HepG2 (cell line): Measurements from ENCODE around the gene CENPB. TPM values are rescaled to one million over a fixed set of nuclear protein-coding genes. Genes with fewer than 3 reads are reported as not detected.
A peak's percentile ranks its signal among the peaks of the same experiment; 100 is the strongest.

ENCODE experiments used
- ATAC-seq: fragments of 200-7000 bp; cut with Tn5 transposase; 3 replicates; pipeline ENCODE4 v1.9.1; 2020; ENCODE audit warnings: mild to moderate bottlenecking, moderate library complexity
- BruUV-seq: library from RNA; stranded (reverse); fragments of 400-500 nt; replicated peaks from 2 replicates; lab custom pipeline; 2021; lab: Mats Ljungman, UMichigan
- CTCF ChIA-PET: fragments of 300-600 bp; formaldehyde crosslinking; extraction: SDS; loops from one replicate; lab custom pipeline; 2021; ENCODE audit warnings: low total read pairs, inconsistent platforms, low intra/inter-chr PET ratio; lab: Yijun Ruan, JAX
- POLR2A ChIA-PET: fragments of 350-600 bp; sonication (Branson Sonifier 250); formaldehyde crosslinking; loops from one replicate; lab custom pipeline; 2020; ENCODE audit warnings: antibody characterized with exemption, inconsistent platforms; lab: Yijun Ruan, JAX
- DNase-seq: peaks from one replicate; pipeline ENCODE4 v3.0.0-alpha.2; 2015; ENCODE audit warnings: low spot score
- FAIRE-seq: peaks from 3 replicates; lab custom pipeline; 2011; peaks lifted over from hg19 to GRCh38; lab: Jason Lieb, UNC
- H2AFZ ChIP-seq: one replicate; pipeline ENCODE4 v1.6.1; 2011; ENCODE audit warnings: low read length, inconsistent platforms
- H3K27ac ChIP-seq: fragments of 300-600 bp; 3 replicates; pipeline ENCODE4 v1.8.0; 2011; ENCODE audit warnings: mixed run types, mild to moderate bottlenecking, mixed read lengths, low read length, inconsistent platforms; ENCODE audit not compliant: insufficient read depth; ENCODE audit errors: extremely low read length
- H3K27me3 ChIP-seq, 2 experiments: fragments of 200-600 bp in 1 of 2; 2 replicates in 1 of 2; 3 replicates in 1 of 2; pipeline versions ENCODE4 v1.6.0 to v1.8.0; 2011; ENCODE audit warnings: low read length in 2 of 2, mild to moderate bottlenecking in 2 of 2, moderate library complexity in 2 of 2, inconsistent platforms in 1 of 2; ENCODE audit not compliant: insufficient read depth in 2 of 2, control insufficient read depth in 1 of 2
- H3K36me3 ChIP-seq, 2 experiments: fragments of 200-600 bp in 1 of 2; replicated peaks in 1 of 2; 2 replicates in 1 of 2; 3 replicates in 1 of 2; pipeline versions ENCODE4 v1.5.1 to v1.8.0; 2011; ENCODE audit warnings: low read length in 2 of 2, inconsistent platforms in 1 of 2; ENCODE audit not compliant: insufficient read depth in 2 of 2, control insufficient read depth in 1 of 2
- H3K4me1 ChIP-seq: 2 replicates; pipeline ENCODE4 v1.5.1; 2012; ENCODE audit warnings: low read length, inconsistent platforms; ENCODE audit not compliant: insufficient read depth
- H3K4me2 ChIP-seq: 2 replicates; pipeline ENCODE4 v1.6.0; 2011; ENCODE audit warnings: low read depth, low read length, inconsistent platforms
- H3K4me3 ChIP-seq, 3 experiments: fragments of 200-600 bp in 1 of 3; sonication (generic), shearing (Covaris generic) in 1 of 3; replicated peaks in 1 of 3; 2 replicates each; pipeline ENCODE4 v1.5.1; 2011 to 2016; ENCODE audit warnings: low read length in 3 of 3, inconsistent platforms in 2 of 3, low read depth in 2 of 3, mild to moderate bottlenecking in 2 of 3, control low read depth in 1 of 3, mixed read lengths in 1 of 3; ENCODE audit not compliant: insufficient read depth in 1 of 3
- H3K79me2 ChIP-seq: one replicate; pipeline ENCODE4 v1.6.1; 2011; ENCODE audit warnings: low read length, inconsistent platforms; ENCODE audit not compliant: insufficient read depth
- H3K9ac ChIP-seq: 2 replicates; pipeline ENCODE4 v1.6.0; 2011; ENCODE audit warnings: mild to moderate bottlenecking, low read depth, low read length, inconsistent platforms; ENCODE audit not compliant: insufficient read depth
- H3K9me3 ChIP-seq: 2 replicates; pipeline ENCODE4 v1.5.1; 2012; ENCODE audit warnings: mild to moderate bottlenecking, low read length
- H4K20me1 ChIP-seq: 2 replicates; pipeline ENCODE4 v1.6.0; 2011; ENCODE audit warnings: inconsistent platforms, mild to moderate bottlenecking, low read length, moderate library complexity; ENCODE audit not compliant: insufficient read depth
- AGO1 ChIP-seq: fragments of 200-400 bp; formaldehyde crosslinking; IDR thresholded peaks from 2 replicates; pipeline ENCODE4 v1.6.1; 2017; ENCODE audit warnings: mild to moderate bottlenecking, low read depth, low read length, moderate library complexity; ENCODE audit not compliant: poor library complexity, severe bottlenecking
- BCL6 ChIP-seq: IDR thresholded peaks from 2 replicates; pipeline ENCODE4 v1.6.1; 2016; ENCODE audit warnings: missing genetic modification reagents, missing compliant biosample characterization
- DPF2 ChIP-seq: sonication (generic); formaldehyde crosslinking; IDR thresholded peaks from 2 replicates; pipeline ENCODE4 v1.4.0; 2020; ENCODE audit warnings: mild to moderate bottlenecking, low read depth, missing genetic modification reagents, borderline replicate concordance
- NR1H2 ChIP-seq: sonication (generic); formaldehyde crosslinking; IDR thresholded peaks from 2 replicates; pipeline ENCODE4 v1.8.1; 2022; ENCODE audit warnings: low read depth, missing genetic modification reagents, borderline replicate concordance
- RFX3 ChIP-seq: IDR thresholded peaks from 2 replicates; pipeline ENCODE4 v1.6.1; 2016; ENCODE audit warnings: missing biosample characterization, missing genetic modification reagents
- RFX5 ChIP-seq: IDR thresholded peaks from 2 replicates; pipeline ENCODE4 v1.6.1; 2011; ENCODE audit warnings: low read depth, low read length, improper control_type of control experiment
- TAF15 ChIP-seq: fragments of 200-400 bp; formaldehyde crosslinking; IDR thresholded peaks from one replicate; pipeline ENCODE4 v1.6.1; 2018; ENCODE audit warnings: mild to moderate bottlenecking, low read depth, low read length; ENCODE audit not compliant: poor library complexity, severe bottlenecking
- TFDP1 ChIP-seq: IDR thresholded peaks from 2 replicates; pipeline ENCODE4 v1.6.1; 2016; ENCODE audit warnings: missing compliant biosample characterization, missing genetic modification reagents, borderline replicate concordance
- ZHX2 ChIP-seq, 2 experiments: sonication (generic) in 1 of 2; formaldehyde crosslinking in 1 of 2; IDR thresholded peaks; 2 replicates each; pipeline versions ENCODE4 v1.6.1 to v1.9.0; 2014 to 2022; ENCODE audit warnings: antibody characterized with exemption in 1 of 2, borderline replicate concordance in 1 of 2, inconsistent platforms in 1 of 2, low read depth in 1 of 2, missing genetic modification reagents in 1 of 2
- ZNF224 ChIP-seq: sonication (generic); formaldehyde crosslinking; IDR thresholded peaks from 2 replicates; pipeline ENCODE4 v1.5.0; 2020; ENCODE audit warnings: mild to moderate bottlenecking, missing genetic modification reagents
- ZNF33B ChIP-seq: sonication (generic); formaldehyde crosslinking; IDR thresholded peaks from 2 replicates; pipeline ENCODE4 v1.5.1; 2020; ENCODE audit warnings: mild to moderate bottlenecking, missing genetic modification reagents
- ZNF749 ChIP-seq: sonication (generic); formaldehyde crosslinking; IDR thresholded peaks from 2 replicates; pipeline ENCODE4 v1.8.0; 2022; ENCODE audit warnings: mild to moderate bottlenecking, missing genetic modification reagents, moderate library complexity, borderline replicate concordance
- ZNF879 ChIP-seq: sonication (generic); formaldehyde crosslinking; IDR thresholded peaks from 2 replicates; pipeline ENCODE4 v1.8.1; 2023; ENCODE audit warnings: missing genetic modification reagents
- WGBS: methylation state at CpG from one replicate; pipeline ENCODE4 v1.1.6; 2017; ENCODE audit warnings: low lambda C conversion rate; 5-methylcytosine and 5-hydroxymethylcytosine counted together
- in situ Hi-C: cut with HindIII; loops from 2 replicates; pipeline ENCODE4 v1.10.0; 2017; ENCODE audit warnings: low pct_unique_long_range_greater_than_20kb; ENCODE audit not compliant: extremely low pct_ligation_motif_present
- intact Hi-C: fragments of 100-400 bp; cut with micrococcal nuclease; formaldehyde crosslinking; loops from one replicate; pipeline ENCODE4 v1.10.0; 2022; ENCODE audit not compliant: unreplicated experiment
- polyA plus RNA-seq, 8 experiments: library from polyadenylated mRNA; depleted of rRNA in 3 of 8; stranded (reverse) in 7 of 8; unstranded in 1 of 8; fragments of >200 nt; fragmentation: Illumina TruSeq in 4 of 8; extraction: Trizol in 4 of 8; gene quantifications; 2 replicates each; pipeline versions ENCODE4 v1.2.1 to v1.2.3, GENCODE V29; 2011 to 2016; ENCODE audit warnings: low read depth in 4 of 8, missing spikeins in 1 of 8, mixed read lengths in 1 of 8; ENCODE audit not compliant: insufficient read depth in 1 of 8
- total RNA-seq, 5 experiments: library from RNA; depleted of rRNA; stranded (reverse); fragments of >200 nt; fragmentation: Illumina TruSeq; extraction: Trizol; gene quantifications; 2 replicates each; pipeline ENCODE4 v1.2.3, GENCODE V29; 2016; ENCODE audit warnings: low read depth in 1 of 5

Gene CENPB
- total and polyA plus RNA-seq, 2 of the 13 experiments (the other 11 are each of a cell fraction or from before 2014, with no cell fraction given), result 10.4 to 54.5 TPM

- ChIA-PET CTCF (interaction anchor here (0.6 to 2.0 kb wide), 9 partner anchors 13 to 354 kb away, joined by 3 to 9 read pairs (median 3); partner anchors contain the start of genes ADISSP and AP5S1), POLR2A (interaction anchor here (0.6 to 10.4 kb wide), 13 partner anchors 9 to 373 kb away, joined by 3 to 134 read pairs (median 3); partner anchors contain the start of genes ADISSP, AP5S1 and CDC25B)
- FAIRE-seq (peak; percentile 97), DNase-seq (peak; percentile 98), ATAC-seq (peak; percentile 80)
- Histone ChIP-seq H3K9ac (peak within 1 kb of the TSS; percentile 26; the same call in 1 of the 2 replicates), H3K4me1 (peaks cover 76% of the 10 kb centered on the region), H3K27ac (no peak within 1 kb of the TSS), H3K4me3 (peak within 1 kb of the TSS; percentile 51 to 75 (median 59); a peak in 5 of 6 replicates), H2AFZ (no peak within 1 kb of the TSS), H3K27me3 (peaks cover 2 to 31% of the 10 kb centered on the region in 2 experiments), H3K9me3 (no peaks in the 10 kb centered on the region), H3K79me2 (peaks cover 9% of the 10 kb centered on the region), H3K4me2 (peak within 1 kb of the TSS; percentile 80), H3K36me3 (no peaks in the 10 kb centered on the region), H4K20me1 (peaks cover 5% of the 10 kb centered on the region; the same call in 1 of the 2 replicates)
- intact Hi-C loops, result loop anchor here (1.0 to 5.0 kb wide), 4 partner anchors 13 to 311 kb away; no protein-coding TSS in a partner anchor
- 14% methylated on average over 26 of the region's 28 CpGs for WGBS
- in situ Hi-C loops, result loop anchor here (5.0 kb wide), 1 partner anchor 36 kb away; no protein-coding TSS in a partner anchor
- no TSS peak for BruUV-seq
- TF ChIP-seq NR1H2 (no peak), DPF2 (no peak), TAF15 (no peak), RFX5 (0 out of 2 replicates have a peak, but pooled peaks have one; percentile 22), ZHX2 (IDR thresholded peaks at IDR 0.05; ENCODE audit: low read depth) (peak; percentile 61; the same call in 1 of the 2 replicates), ZHX2 (CRISPR knock-in tag; IDR thresholded peaks at IDR 0.05; ENCODE audit: borderline replicate concordance) (no peak), ZNF224 (CRISPR knock-in tag) (no peak), TFDP1 (CRISPR knock-in tag) (peak; percentile 45; the same call in 1 of the 2 replicates), ZNF749 (CRISPR knock-in tag) (no peak), AGO1 (peak; percentile 94), ZNF879 (no peak), BCL6 (CRISPR knock-in tag) (no peak), RFX3 (CRISPR knock-in tag) (peak; percentile 98), ZNF33B (CRISPR knock-in tag) (0 out of 2 replicates have a peak, but pooled peaks have one; percentile 56)
Observed at GRCh38 chr20:3781153-3781910, 5.2 kb downstream of the CENPB start, which contains the start of gene SPEF1. Gene SPEF1, minus strand, starts transcription at chr20:3781448. Its CDS starts 161 bp downstream, at chr20:3781287.
